HEK293 (cell line): ENCODE measurements around the gene KRT73.
A peak's percentile ranks its signal among the peaks of the same experiment; 100 is the strongest.

Source experiments
- REST ChIP-seq: fragments of 450-650 bp; formaldehyde crosslinking; IDR thresholded peaks from 2 replicates; pipeline ENCODE4 v1.5.1; 2016; ENCODE audit warnings: missing biosample characterization, missing genetic modification characterization
- TRIM28 ChIP-seq: IDR thresholded peaks from 2 replicates; pipeline ENCODE4 v1.6.1; 2011; ENCODE audit warnings: low read length, control low read depth, borderline replicate concordance
- ZNF274 ChIP-seq, 2 experiments: fragments of 200-500 bp in 1 of 2; fragments of 450-650 bp in 1 of 2; sonication (Bioruptor generic) in 1 of 2; formaldehyde crosslinking in 1 of 2; IDR thresholded peaks; 2 replicates each; pipeline versions ENCODE4 v1.5.1 to v1.6.1; 2014 to 2016; ENCODE audit warnings: borderline replicate concordance in 1 of 2, inconsistent platforms in 1 of 2, low read length in 1 of 2, missing biosample characterization in 1 of 2, missing genetic modification characterization in 1 of 2
- TF ChIP-seq, protein P1 (sequence below): fragments of 450-650 bp; formaldehyde crosslinking; IDR thresholded peaks from 2 replicates; pipeline ENCODE4 v1.5.1; 2016; ENCODE audit warnings: missing biosample characterization, missing genetic modification characterization

- TF ChIP-seq REST (tag by site-specific recombination) (no peak), TRIM28 (no peak), ZNF274 (IDR thresholded peaks at IDR 0.05; ENCODE audit: low read length) (no peak), ZNF274 (tag by site-specific recombination; IDR thresholded peaks at IDR 0.05; ENCODE audit: borderline replicate concordance) (no peak)
- TF ChIP-seq, protein P1, sequence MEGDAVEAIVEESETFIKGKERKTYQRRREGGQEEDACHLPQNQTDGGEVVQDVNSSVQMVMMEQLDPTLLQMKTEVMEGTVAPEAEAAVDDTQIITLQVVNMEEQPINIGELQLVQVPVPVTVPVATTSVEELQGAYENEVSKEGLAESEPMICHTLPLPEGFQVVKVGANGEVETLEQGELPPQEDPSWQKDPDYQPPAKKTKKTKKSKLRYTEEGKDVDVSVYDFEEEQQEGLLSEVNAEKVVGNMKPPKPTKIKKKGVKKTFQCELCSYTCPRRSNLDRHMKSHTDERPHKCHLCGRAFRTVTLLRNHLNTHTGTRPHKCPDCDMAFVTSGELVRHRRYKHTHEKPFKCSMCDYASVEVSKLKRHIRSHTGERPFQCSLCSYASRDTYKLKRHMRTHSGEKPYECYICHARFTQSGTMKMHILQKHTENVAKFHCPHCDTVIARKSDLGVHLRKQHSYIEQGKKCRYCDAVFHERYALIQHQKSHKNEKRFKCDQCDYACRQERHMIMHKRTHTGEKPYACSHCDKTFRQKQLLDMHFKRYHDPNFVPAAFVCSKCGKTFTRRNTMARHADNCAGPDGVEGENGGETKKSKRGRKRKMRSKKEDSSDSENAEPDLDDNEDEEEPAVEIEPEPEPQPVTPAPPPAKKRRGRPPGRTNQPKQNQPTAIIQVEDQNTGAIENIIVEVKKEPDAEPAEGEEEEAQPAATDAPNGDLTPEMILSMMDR (tag by site-specific recombination) = peak; percentile 68
These were observed 35.3 kb downstream of the KRT73 start for GRCh38 chr12:52582971-52583456.
